ENCODE measurements around the gene DOLK. TPM values are rescaled to one million over a fixed set of nuclear protein-coding genes. Genes with fewer than 3 reads are reported as not detected.
"Not testable (repeated sequence)": the region's sequence is repeated elsewhere in the genome, so short reads cannot be mapped to it uniquely, and the experiment has no call there.

DOLK gene
- polyA plus RNA-seq, 1 of the 3 experiments (the other 2 are of a cell fraction), result 23.1 TPM

GRCh38 chr9:128946571-128947276 is 679 bp downstream of the DOLK start (continued):
- no peak for TF ChIP-seq FOXJ3 (CRISPR knock-in tag; IDR thresholded peaks at IDR 0.05)

DNA sequence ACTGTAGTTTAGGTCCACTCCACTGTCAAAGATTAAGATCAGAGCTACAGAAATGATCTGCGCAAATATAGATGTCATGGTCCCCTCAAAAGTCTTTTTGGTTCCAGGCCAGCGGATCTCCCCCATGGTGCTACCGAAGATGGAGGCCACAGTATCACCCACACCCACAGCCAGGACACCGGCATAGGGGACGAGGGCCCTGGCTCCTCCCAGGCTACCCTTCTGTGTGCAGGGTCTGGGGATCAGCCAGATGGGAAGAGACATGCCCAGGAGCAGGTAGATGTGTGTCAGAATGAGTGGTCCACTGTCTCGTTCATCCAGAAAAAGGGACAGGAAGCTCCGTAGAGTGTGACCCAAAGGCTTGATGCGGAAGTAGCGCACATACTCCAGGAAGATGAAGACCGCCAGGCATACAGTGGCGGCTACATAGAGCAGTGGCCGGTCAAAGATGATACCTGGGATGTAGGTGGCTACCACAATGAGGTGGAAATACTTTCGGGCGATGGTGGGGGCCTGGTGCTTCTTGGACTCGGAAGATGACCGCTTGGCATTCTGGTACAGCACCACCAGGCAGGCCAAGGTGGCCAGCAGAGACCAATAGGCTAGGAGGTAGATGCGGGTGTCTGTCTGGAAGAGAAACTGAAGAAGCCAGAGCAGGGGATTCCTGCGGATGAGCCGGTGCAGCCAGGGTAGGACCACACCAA is 1.5 kb downstream of the DOLK start:
- ChIA-PET CTCF (interaction anchor here (0.8 kb wide), 1 partner anchor 19 kb away, joined by 3 read pairs; no protein-coding TSS in a partner anchor), POLR2A (no interaction called here)
- H3K9me2 ChIP-seq, result no peaks in the 10 kb centered on the region
- H3K9me3 ChIP-seq, result no peaks in the 10 kb centered on the region
- H3K4me2 ChIP-seq, result peak overlapping the region; percentile 99; the same call in 1 of the 2 replicates
- no peaks in the 10 kb centered on the region for H4K20me1 ChIP-seq (ENCODE audit: insufficient read depth)
- H3K27ac ChIP-seq (ENCODE audit: low read depth in 2 of 2, low read length in 1 of 2), result no peak overlapping the region
- H3K79me2 ChIP-seq (ENCODE audit: insufficient read depth), result peaks cover 40% of the 10 kb centered on the region
- H3K4me1 ChIP-seq (ENCODE audit: control insufficient read depth in 1 of 2, insufficient read depth in 2 of 2, low read depth in 1 of 2, low read length in 1 of 2), result peaks cover 3 to 17% of the 10 kb centered on the region in 2 experiments; a peak in 2 of 4 replicates
- H3K4me3 ChIP-seq (ENCODE audit: low read depth in 2 of 2, low read length in 1 of 2), result peak overlapping the region in 1 of 2 experiments; percentile 99; a peak in 2 of 4 replicates
- TF ChIP-seq EZH2phosphoT487 (IDR thresholded peaks at IDR 0.05; ENCODE audit: borderline replicate concordance, low read depth) (no peak), FOXJ3 (CRISPR knock-in tag; IDR thresholded peaks at IDR 0.05) (no peak), JUND (IDR thresholded peaks at IDR 0.05) (no peak), NRF1 (IDR thresholded peaks at IDR 0.05; ENCODE audit: low read depth, low read length) (no peak), FOXM1 (IDR thresholded peaks at IDR 0.05; ENCODE audit: low read depth) (no peak), TEAD4 (IDR thresholded peaks at IDR 0.05; ENCODE audit: borderline replicate concordance, insufficient read depth) (no peak), YY1 (IDR thresholded peaks at IDR 0.05; ENCODE audit: low read depth) (no peak), MXI1 (IDR thresholded peaks at IDR 0.05; ENCODE audit: low read depth, low read length) (no peak), ELF1 (IDR thresholded peaks at IDR 0.05) (no peak), CHD2 (IDR thresholded peaks at IDR 0.05; ENCODE audit: low read length, partially characterized antibody) (no peak), USF1 (IDR thresholded peaks at IDR 0.05; ENCODE audit: borderline replicate concordance, low read depth) (no peak), PBX3 (IDR thresholded peaks at IDR 0.05) (no peak), CTCF (IDR thresholded peaks at IDR 0.05) (no peak)
- TF ChIP-seq, protein P1, sequence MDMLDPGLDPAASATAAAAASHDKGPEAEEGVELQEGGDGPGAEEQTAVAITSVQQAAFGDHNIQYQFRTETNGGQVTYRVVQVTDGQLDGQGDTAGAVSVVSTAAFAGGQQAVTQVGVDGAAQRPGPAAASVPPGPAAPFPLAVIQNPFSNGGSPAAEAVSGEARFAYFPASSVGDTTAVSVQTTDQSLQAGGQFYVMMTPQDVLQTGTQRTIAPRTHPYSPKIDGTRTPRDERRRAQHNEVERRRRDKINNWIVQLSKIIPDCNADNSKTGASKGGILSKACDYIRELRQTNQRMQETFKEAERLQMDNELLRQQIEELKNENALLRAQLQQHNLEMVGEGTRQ (IDR thresholded peaks at IDR 0.05; ENCODE audit: borderline replicate concordance, low read depth, low read length), result no peak
- TF ChIP-seq, protein P2, sequence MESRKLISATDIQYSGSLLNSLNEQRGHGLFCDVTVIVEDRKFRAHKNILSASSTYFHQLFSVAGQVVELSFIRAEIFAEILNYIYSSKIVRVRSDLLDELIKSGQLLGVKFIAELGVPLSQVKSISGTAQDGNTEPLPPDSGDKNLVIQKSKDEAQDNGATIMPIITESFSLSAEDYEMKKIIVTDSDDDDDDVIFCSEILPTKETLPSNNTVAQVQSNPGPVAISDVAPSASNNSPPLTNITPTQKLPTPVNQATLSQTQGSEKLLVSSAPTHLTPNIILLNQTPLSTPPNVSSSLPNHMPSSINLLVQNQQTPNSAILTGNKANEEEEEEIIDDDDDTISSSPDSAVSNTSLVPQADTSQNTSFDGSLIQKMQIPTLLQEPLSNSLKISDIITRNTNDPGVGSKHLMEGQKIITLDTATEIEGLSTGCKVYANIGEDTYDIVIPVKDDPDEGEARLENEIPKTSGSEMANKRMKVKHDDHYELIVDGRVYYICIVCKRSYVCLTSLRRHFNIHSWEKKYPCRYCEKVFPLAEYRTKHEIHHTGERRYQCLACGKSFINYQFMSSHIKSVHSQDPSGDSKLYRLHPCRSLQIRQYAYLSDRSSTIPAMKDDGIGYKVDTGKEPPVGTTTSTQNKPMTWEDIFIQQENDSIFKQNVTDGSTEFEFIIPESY (IDR thresholded peaks at IDR 0.05; ENCODE audit: borderline replicate concordance, low read depth), result no peak
- H2AFZ ChIP-seq (ENCODE audit: low read depth), result no peak overlapping the region
- no peaks in the 10 kb centered on the region for H3K27me3 ChIP-seq (ENCODE audit: insufficient read depth)
- DNase-seq, result no peak
- WGBS (ENCODE audit: low lambda C conversion rate), result 96% methylated on average over 18 of the region's 19 CpGs
- peaks cover 16% of the 10 kb centered on the region for H3F3A ChIP-seq (replicated peaks; ENCODE audit: insufficient read depth)
- H3K9ac ChIP-seq, result no peak overlapping the region
- peaks cover 12 to 14% of the 10 kb centered on the region in 2 experiments for H3K36me3 ChIP-seq (replicated peaks in 1 of 2; ENCODE audit: control insufficient read depth in 1 of 2, insufficient read depth in 2 of 2, low read length in 1 of 2)

DNA sequence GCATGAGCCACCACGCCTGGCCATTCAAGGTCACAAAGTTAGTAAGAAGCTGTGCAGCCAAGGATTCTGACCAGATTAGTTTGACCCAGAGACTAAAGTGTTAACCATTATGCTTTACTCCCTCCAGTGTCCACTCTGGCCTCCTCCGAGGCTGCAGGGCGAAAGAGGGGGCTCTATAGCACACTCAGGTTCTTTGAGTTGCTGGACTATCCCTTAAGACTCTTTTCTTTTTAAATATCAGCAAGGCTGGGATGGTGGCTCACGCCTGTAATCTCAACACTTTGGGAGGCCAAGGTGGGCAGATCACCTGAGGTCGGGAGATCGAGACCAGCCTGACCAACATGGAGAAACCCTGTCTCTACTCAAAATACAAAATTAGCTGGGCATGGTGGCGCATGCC is 2.4 kb downstream of the DOLK start:
- WGBS (ENCODE audit: low lambda C conversion rate), result 94% methylated on average over 7 of the region's 7 CpGs
- CTCF ChIA-PET, result interaction anchor here (0.8 kb wide), 1 partner anchor 18 kb away, joined by 3 read pairs; no protein-coding TSS in a partner anchor
- DNase-seq; H3K9me2 ChIP-seq; H3K27me3 ChIP-seq (ENCODE audit: insufficient read depth); H4K20me1 ChIP-seq (ENCODE audit: insufficient read depth); H3K27ac ChIP-seq (ENCODE audit: low read depth in 2 of 2, low read length in 1 of 2); H2AFZ ChIP-seq (ENCODE audit: low read depth); H3K9me3 ChIP-seq; H3K4me3 ChIP-seq (ENCODE audit: low read depth in 2 of 2, low read length in 1 of 2); H3K9ac ChIP-seq; POLR2A ChIA-PET; H3K4me2 ChIP-seq: not testable (repeated sequence)
- H3K36me3 ChIP-seq (replicated peaks in 1 of 2; ENCODE audit: control insufficient read depth in 1 of 2, insufficient read depth in 2 of 2, low read length in 1 of 2), result peaks cover 2 to 14% of the 10 kb centered on the region in 2 experiments
- peaks cover 34% of the 10 kb centered on the region for H3K79me2 ChIP-seq (ENCODE audit: insufficient read depth)
- H3F3A ChIP-seq (replicated peaks; ENCODE audit: insufficient read depth), result peaks cover 16% of the 10 kb centered on the region
- peaks cover 6 to 25% of the 10 kb centered on the region in 2 experiments; a peak in 2 of 4 replicates for H3K4me1 ChIP-seq (ENCODE audit: control insufficient read depth in 1 of 2, insufficient read depth in 2 of 2, low read depth in 1 of 2, low read length in 1 of 2)
